SJSA1 (cell line): Measurements from ENCODE around the gene PIK3C3. TPM values are rescaled to one million over a fixed set of nuclear protein-coding genes. Genes with fewer than 3 reads are reported as not detected.

Experiments
- DNase-seq, 2 experiments: peaks; one replicate each; pipeline ENCODE4 v3.0.0-alpha.2; 2015 to 2020; ENCODE audit warnings: low spot score in 2 of 2, low read depth in 1 of 2
- H3K27ac ChIP-seq: fragments of 250-450 bp; sonication (Bioruptor Pico); 2 replicates; pipeline ENCODE4 v1.5.1; 2020; ENCODE audit warnings: mild to moderate bottlenecking, moderate library complexity
- H3K27me3 ChIP-seq: fragments of 250-450 bp; sonication (Bioruptor Pico); replicated peaks from 2 replicates; pipeline ENCODE4 v1.5.1; 2020; ENCODE audit warnings: mild to moderate bottlenecking, moderate library complexity
- H3K36me3 ChIP-seq: fragments of 250-450 bp; sonication (Bioruptor Pico); 2 replicates; pipeline ENCODE4 v1.5.1; 2020; ENCODE audit warnings: mild to moderate bottlenecking
- H3K4me1 ChIP-seq: fragments of 250-450 bp; sonication (Bioruptor Pico); replicated peaks from 2 replicates; pipeline ENCODE4 v1.6.1; 2021; ENCODE audit warnings: mild to moderate bottlenecking
- H3K4me3 ChIP-seq: fragments of 250-450 bp; sonication (Bioruptor Pico); 2 replicates; pipeline ENCODE4 v1.5.1; 2020; ENCODE audit warnings: mild to moderate bottlenecking
- H3K9me3 ChIP-seq: fragments of 250-450 bp; sonication (Bioruptor Pico); replicated peaks from 2 replicates; pipeline ENCODE4 v1.5.1; 2020; ENCODE audit warnings: mild to moderate bottlenecking
- total RNA-seq: library from RNA; depleted of rRNA; stranded (reverse); fragments of >200 nt; shearing (Covaris generic); gene quantifications from 2 replicates; pipeline ENCODE4 v1.2.3, GENCODE V29; 2014; rRNA removed

The PIK3C3 gene
- total RNA-seq, result 41.5 and 51.0 TPM in 2 replicates

DNA sequence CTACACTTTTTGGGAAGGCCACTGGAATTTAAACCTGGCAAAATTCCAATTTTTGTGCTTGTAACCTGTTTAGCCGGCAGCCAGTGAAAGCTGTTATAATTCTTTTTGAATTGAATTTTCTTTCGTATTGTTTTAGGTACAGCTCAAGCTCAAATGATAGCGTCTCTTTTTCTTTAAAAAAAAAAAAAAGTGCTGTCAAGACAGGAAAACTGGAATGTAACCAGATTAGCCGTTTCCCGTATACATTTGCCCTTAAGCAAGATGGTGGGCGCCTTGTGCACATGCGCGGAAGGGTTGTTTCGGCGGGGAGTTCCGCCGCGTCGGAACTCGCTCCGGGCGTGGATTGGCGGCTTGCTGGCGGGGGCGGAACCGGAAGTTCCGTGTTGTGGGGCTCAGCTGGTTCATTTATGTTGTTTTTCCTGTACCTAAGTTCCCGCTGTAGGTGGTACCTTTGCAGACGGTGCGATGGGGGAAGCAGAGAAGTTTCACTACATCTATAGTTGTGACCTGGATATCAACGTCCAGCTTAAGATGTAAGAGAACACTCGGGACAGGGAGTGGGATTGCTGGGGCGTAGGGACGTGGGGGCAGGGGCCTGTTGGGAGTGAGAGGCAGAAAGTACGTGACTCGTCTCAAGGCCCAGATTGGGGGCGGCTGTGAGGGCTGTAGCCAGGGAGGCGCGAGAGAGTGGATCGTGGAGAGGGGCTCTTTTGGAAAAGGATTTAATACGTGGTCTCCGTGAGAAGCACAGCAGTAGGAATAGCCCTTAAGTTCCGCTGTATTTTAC is at the start of gene PIK3C3:
Gene PIK3C3 (plus strand): TSS at position 408 of the 787 bp plus-strand sequence. CDS start 58 bp downstream, at position 466.
- H3K4me3 ChIP-seq, result peak within 1 kb of the TSS; percentile 55
- H3K9me3 ChIP-seq, result no peaks in the 10 kb centered on the region
- peaks cover 18% of the 10 kb centered on the region for H3K36me3 ChIP-seq
- no peaks in the 10 kb centered on the region for H3K27me3 ChIP-seq
- peak; percentile 93 to 95 for DNase-seq
- H3K27ac ChIP-seq, result peak within 1 kb of the TSS; percentile 59
- H3K4me1 ChIP-seq, result peaks cover 5% of the 10 kb centered on the region; the same call in 1 of the 2 replicates

DNA sequence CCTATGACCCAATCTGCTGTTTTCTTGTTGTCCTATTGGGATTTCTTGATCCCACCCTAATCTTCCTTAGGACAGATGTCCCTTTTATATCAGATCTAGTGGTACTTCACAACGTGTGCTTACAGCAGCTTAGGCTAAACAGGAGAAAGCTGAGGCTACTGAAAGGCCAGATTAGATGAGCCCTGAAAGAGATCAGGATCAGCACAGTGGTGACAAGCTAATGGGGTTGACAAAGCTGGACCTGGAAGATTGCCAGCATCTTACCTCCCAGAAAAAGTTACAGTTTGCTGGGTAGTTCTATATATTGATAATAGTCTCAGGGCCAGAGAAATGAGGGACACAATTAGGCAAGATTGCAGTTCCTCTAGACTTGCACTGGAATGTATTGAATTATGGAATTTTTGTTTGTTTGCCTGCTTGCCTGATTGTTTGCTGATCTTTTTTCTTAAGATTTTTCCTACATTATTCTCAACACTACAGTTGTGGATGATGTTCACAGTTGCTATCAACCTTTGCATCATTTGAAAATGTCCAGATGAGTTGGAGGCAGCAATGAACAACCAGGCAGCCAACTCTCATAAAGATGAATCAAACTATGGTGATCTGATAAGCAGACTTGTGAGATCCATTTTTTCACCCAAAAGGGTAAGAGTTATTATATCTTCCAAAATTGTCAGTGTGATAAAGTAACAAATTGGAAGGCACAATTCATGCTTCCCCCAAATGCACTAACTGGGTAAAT is 49.1 kb upstream of the PIK3C3 start:
- no peak overlapping the region for H3K27ac ChIP-seq
- DNase-seq, result no peak
- H3K4me3 ChIP-seq, result no peak overlapping the region

DNA sequence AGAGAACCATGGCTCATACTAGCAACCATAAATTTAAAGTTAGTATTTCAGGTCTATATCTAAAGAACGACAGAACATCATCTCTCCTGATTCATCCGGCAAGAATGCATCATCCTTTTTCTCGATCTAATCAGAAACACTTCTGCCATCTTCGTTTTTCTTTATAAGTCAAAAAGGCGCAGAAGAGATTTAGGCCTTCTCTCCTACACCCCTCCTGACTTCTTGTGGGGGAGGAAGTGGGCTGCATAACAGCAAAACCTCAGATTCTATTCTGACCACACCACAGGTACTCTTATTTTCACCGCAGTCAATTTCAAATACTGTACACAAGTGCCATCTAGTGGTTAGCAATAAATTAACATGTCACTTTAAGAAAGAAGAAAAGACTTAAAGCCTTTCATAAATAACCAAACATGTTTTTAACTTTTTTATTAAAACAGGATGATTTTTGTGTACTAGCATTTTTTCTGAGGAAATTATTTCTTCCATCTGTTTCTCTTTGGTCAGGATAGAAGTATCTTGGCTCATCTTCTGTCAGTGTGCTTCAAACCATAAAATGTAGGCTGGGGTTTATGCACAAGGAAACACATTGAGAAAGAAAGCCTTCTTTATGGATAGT is 48.4 kb upstream of the PIK3C3 start:
- Histone ChIP-seq H3K4me3 (no peak overlapping the region), H3K36me3 (no peaks in the 10 kb centered on the region), H3K27ac (no peak overlapping the region), H3K9me3 (no peaks in the 10 kb centered on the region), H3K27me3 (0 out of 2 replicates have a peak, but pooled peaks cover 5% of the 10 kb centered on the region), H3K4me1 (no peaks in the 10 kb centered on the region)
- DNase-seq, result peak in 1 of 2 experiments; percentile 33

More for the DNA sequence above, 49.1 kb upstream of the PIK3C3 start:
- no peaks in the 10 kb centered on the region for H3K4me1 ChIP-seq
- no peaks in the 10 kb centered on the region for H3K9me3 ChIP-seq
- peaks cover 5% of the 10 kb centered on the region; the same call in 1 of the 2 replicates for H3K27me3 ChIP-seq
- H3K36me3 ChIP-seq, result no peaks in the 10 kb centered on the region

DNA sequence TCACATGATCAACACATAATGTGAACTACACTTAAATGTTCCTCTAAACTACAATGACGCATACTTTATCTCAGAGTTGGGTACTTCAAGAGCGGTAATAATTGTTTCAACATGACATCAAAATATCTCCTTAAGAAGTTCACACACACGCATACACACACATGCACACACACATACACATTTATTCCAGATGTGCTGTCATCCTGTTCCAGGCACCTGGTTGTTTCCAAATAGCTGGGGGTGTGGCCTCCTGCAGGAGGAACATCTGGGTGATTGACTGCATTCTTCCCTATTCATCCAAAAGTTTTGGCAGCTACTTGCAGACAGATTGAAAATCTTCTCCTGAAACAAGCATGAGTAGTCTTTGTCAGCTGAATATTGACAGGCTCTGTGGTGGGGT is 37.9 kb upstream of the PIK3C3 start:
- DNase-seq, result no peak
- H3K36me3 ChIP-seq, result no peaks in the 10 kb centered on the region
- H3K4me1 ChIP-seq, result no peaks in the 10 kb centered on the region
- no peaks in the 10 kb centered on the region for H3K9me3 ChIP-seq
- H3K4me3 ChIP-seq, result no peak overlapping the region
- H3K27ac ChIP-seq, result no peak overlapping the region
- H3K27me3 ChIP-seq, result peaks cover 3% of the 10 kb centered on the region

DNA sequence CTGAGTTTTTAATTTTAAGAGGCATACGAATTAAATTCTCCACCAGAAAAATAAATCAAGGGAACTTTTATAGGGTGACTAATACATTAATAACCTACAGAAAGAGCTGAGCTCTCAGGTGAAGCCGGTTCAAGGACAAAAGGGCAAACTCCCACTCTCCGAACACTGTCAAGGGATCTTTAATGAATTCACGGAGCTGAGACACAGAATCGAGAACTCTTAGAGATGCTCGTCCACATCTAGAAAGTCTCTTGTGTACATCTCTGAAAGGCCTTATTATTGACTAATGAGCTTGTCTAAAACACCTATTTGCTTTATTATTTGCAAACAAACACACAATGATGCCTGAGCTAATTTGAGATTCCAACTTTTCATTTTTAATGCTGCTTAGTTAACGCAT is 33.3 kb upstream of the PIK3C3 start:
- H3K4me3 ChIP-seq, result no peak overlapping the region
- H3K27me3 ChIP-seq, result no peaks in the 10 kb centered on the region; the same call in 1 of the 2 replicates
- H3K36me3 ChIP-seq, result no peaks in the 10 kb centered on the region
- H3K9me3 ChIP-seq, result no peaks in the 10 kb centered on the region
- DNase-seq, result no peak
- no peak overlapping the region for H3K27ac ChIP-seq
- H3K4me1 ChIP-seq, result no peaks in the 10 kb centered on the region

DNA sequence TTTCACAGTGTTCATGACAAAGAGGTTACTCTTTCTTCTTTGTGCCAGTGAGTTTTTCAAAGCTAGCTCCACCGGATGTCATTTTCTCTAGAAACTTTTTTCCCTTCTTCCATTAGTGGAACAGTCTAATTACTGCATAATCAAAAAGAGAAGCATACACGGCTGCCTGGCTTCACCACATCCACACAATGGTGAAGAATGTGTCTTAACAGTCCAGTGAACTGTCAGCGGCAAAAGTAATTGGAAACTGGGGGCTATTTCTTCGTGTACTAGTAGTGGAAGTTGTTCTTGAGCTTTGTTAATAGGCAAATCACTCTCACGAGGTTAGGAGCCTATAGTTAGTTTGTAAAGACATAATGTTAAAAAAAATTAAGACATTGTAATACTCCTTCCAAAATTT is 32.9 kb upstream of the PIK3C3 start:
- no peaks in the 10 kb centered on the region; the same call in 1 of the 2 replicates for H3K27me3 ChIP-seq
- H3K9me3 ChIP-seq, result no peaks in the 10 kb centered on the region
- no peak for DNase-seq
- H3K27ac ChIP-seq, result no peak overlapping the region
- H3K4me1 ChIP-seq, result no peaks in the 10 kb centered on the region
- H3K4me3 ChIP-seq, result no peak overlapping the region
- H3K36me3 ChIP-seq, result no peaks in the 10 kb centered on the region

DNA sequence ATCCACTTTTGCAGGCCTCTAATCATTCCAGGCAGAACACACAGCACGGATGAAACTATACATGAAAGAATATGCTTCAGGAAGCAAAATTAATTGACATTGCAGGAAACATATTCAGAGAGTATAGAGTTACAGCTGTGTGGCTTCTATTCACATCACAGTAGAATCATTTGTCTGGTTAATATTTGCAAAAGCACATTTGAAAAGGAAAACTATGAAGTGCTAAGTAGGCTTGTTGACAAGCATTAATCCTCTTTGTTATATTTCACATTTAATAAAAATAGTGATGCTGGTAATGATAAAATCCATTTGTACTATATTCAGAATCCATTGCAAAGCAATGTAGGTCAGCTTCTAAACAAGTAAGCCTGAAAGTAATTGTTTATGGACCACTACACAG is 32.2 kb upstream of the PIK3C3 start:
- Histone ChIP-seq H3K4me3 (no peak overlapping the region), H3K27ac (no peak overlapping the region), H3K9me3 (no peaks in the 10 kb centered on the region), H3K4me1 (no peaks in the 10 kb centered on the region), H3K36me3 (no peaks in the 10 kb centered on the region), H3K27me3 (no peaks in the 10 kb centered on the region; the same call in 1 of the 2 replicates)
- DNase-seq, result no peak

DNA sequence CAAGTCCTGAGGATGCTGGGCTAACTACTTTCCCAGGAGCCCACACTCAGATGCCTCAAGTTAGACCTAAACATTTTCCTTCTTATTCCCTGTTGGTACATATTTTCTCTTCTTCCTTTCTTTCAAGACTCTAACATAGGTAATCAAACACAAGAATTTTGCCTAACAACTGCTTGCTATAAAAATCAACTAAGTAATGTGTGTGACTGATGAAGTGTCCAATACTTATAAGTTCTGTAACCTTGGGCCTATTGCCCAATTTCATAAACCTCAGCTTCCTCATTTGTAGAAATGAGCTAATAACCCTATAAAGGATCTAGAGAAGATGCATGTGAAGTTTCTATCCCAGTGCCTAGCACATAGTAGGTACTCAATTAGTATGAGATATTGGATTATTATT is 31.6 kb upstream of the PIK3C3 start:
- H3K4me3 ChIP-seq, result no peak overlapping the region
- DNase-seq, result no peak
- no peaks in the 10 kb centered on the region for H3K36me3 ChIP-seq
- H3K9me3 ChIP-seq, result no peaks in the 10 kb centered on the region
- H3K27me3 ChIP-seq, result no peaks in the 10 kb centered on the region; the same call in 1 of the 2 replicates
- no peak overlapping the region for H3K27ac ChIP-seq
- H3K4me1 ChIP-seq, result no peaks in the 10 kb centered on the region

DNA sequence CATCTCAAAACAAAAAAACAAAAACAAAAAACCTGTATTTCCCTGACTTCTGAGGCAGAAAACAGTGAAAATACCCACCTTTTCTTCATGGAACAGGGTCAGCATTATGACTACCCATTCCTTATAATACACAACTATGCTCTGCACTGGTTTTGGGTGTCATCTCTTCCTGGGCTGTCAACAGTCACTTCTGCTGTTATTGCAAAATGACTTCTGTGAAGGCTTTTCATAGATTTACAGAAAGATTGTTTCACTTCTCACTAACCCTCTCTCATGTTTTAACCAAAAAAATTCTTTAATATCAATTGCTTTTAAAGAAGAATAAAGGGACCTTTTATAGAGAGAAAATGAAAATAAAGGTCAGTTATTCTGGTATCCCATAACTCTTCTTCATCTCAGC is 26.5 kb upstream of the PIK3C3 start:
- no peak for DNase-seq
- H3K4me3 ChIP-seq, result no peak overlapping the region
- no peaks in the 10 kb centered on the region for H3K9me3 ChIP-seq
- no peaks in the 10 kb centered on the region for H3K36me3 ChIP-seq
- H3K4me1 ChIP-seq, result no peaks in the 10 kb centered on the region
- H3K27ac ChIP-seq, result no peak overlapping the region
- H3K27me3 ChIP-seq, result no peaks in the 10 kb centered on the region

DNA sequence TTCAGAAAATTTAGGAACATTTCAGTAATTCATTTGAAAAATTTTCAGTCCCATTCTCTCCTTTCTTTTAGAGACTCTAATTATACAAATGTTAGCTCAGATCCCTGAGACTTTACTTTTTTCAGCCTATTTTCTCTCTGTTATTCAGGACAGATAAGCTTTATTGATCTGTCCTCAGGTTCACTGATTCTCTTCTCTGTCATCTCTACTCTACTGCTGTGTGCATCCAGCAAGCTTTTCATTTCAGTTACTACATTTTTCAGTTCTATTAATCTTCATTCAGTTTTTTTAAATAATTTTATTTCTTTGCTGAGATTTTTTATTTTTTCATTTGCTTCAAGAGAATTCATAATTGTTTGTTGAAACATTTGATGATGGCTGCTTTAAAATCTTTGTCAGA is 22.1 kb upstream of the PIK3C3 start:
- Histone ChIP-seq H3K27me3 (no peaks in the 10 kb centered on the region), H3K4me1 (peaks cover 1% of the 10 kb centered on the region; the same call in 1 of the 2 replicates), H3K4me3 (no peak overlapping the region), H3K27ac (no peak overlapping the region), H3K36me3 (no peaks in the 10 kb centered on the region), H3K9me3 (no peaks in the 10 kb centered on the region)
- DNase-seq, result no peak

DNA sequence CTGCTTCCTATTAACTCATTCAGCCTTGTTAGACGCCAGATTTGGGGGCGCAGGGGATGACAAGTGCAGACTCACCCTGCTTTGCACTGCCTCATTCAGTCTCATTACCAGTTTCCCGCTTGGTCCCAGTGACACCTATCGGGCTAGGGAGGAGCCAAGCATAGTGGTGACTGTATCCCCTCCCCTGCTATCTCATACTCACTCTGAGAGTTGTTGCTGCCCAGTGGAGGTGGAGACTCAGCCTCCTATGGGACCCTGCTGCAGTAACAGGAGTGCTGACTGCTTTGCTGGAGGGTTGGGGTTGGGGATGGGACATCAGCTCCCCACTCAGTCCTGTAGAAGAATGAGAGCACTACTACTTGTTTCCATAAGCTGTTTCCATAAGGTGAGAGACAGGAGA is 21.3 kb upstream of the PIK3C3 start:
- Histone ChIP-seq H3K27ac (no peak overlapping the region), H3K4me3 (no peak overlapping the region), H3K36me3 (no peaks in the 10 kb centered on the region), H3K9me3 (no peaks in the 10 kb centered on the region), H3K27me3 (no peaks in the 10 kb centered on the region), H3K4me1 (peaks cover 10% of the 10 kb centered on the region)
- no peak for DNase-seq

DNA sequence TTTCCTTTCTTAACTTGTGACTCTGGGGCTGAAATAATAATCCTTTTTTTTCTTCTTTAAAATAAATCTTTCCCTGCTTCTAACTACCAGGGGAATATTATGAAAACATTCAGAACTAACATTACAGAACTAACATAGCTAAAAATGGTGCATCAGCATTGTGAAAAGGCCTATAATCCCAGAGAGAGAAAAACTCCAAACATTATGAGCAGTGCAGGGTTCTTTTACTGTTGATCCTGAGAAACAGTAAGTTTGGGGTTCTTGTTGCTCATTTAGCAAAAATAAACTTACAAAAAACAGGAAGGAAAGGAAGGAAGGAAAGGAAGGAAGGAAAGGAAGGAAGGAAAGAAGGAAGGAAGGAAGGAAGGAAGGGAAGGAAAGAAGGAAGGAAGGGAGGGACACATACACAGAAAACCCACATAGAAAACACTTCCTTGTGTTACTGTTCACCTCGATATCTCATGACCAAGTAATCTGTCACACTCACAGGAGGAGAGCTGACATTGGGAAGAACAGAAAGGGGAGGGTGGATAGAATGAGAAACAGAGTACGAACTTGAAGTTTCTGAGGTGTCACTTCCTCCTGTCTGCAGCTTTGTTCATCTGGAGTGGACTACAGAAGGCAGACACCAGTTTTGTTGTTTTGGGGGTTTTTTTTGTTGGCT is 18.4 kb upstream of the PIK3C3 start:
- H3K4me3 ChIP-seq, result no peak overlapping the region
- H3K27ac ChIP-seq, result no peak overlapping the region
- no peaks in the 10 kb centered on the region for H3K36me3 ChIP-seq
- H3K4me1 ChIP-seq, result peaks cover 33% of the 10 kb centered on the region
- DNase-seq, result no peak
- no peaks in the 10 kb centered on the region for H3K27me3 ChIP-seq
- no peaks in the 10 kb centered on the region for H3K9me3 ChIP-seq

DNA sequence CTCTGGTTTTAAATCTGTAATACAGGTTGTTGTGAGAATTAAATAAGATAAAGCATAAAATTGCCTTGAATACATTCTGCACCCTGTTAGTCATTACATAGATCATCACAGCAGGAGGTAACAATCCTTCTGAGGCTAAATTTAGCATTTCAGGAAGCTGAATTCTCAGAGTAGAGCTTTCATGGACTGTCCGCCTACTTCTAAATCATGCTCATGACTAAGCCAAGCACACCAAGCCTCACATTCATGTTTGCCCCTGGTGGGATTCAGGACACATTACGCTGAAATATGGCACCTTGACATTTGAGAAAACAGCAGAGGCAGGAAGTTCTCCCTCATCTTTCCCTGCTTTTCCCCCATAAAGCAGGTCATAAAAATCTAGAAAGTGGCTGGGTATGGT is 16.6 kb upstream of the PIK3C3 start:
- Histone ChIP-seq H3K27me3 (no peaks in the 10 kb centered on the region), H3K36me3 (no peaks in the 10 kb centered on the region), H3K4me1 (peaks cover 33% of the 10 kb centered on the region), H3K4me3 (no peak overlapping the region), H3K27ac (no peak overlapping the region), H3K9me3 (no peaks in the 10 kb centered on the region)
- peak in 1 of 2 experiments; percentile 18 for DNase-seq
